Neural progenitor cell (in vitro differentiated cells): ENCODE measurements around the gene TTLL3.

Source experiments
- EZH2 ChIP-seq: fragments of 200-600 bp; sonication (generic); IDR thresholded peaks from 2 replicates; pipeline ENCODE4 v1.6.1; 2017; ENCODE audit warnings: antibody characterized with exemption, mild to moderate bottlenecking, moderate library complexity
- EZH2phosphoT487 ChIP-seq: fragments of 200-600 bp; sonication (generic); IDR thresholded peaks from 2 replicates; pipeline ENCODE4 v1.6.1; 2017; ENCODE audit warnings: antibody characterized with exemption
- TF ChIP-seq, protein P1 (sequence below): fragments of 200-600 bp; sonication (generic); IDR thresholded peaks from 2 replicates; pipeline ENCODE4 v1.5.1; 2017; ENCODE audit warnings: antibody characterized with exemption, mild to moderate bottlenecking

GRCh38 chr3:9831253-9831652 lies 21.2 kb downstream of the TTLL3 start:
- TF ChIP-seq, protein P1, sequence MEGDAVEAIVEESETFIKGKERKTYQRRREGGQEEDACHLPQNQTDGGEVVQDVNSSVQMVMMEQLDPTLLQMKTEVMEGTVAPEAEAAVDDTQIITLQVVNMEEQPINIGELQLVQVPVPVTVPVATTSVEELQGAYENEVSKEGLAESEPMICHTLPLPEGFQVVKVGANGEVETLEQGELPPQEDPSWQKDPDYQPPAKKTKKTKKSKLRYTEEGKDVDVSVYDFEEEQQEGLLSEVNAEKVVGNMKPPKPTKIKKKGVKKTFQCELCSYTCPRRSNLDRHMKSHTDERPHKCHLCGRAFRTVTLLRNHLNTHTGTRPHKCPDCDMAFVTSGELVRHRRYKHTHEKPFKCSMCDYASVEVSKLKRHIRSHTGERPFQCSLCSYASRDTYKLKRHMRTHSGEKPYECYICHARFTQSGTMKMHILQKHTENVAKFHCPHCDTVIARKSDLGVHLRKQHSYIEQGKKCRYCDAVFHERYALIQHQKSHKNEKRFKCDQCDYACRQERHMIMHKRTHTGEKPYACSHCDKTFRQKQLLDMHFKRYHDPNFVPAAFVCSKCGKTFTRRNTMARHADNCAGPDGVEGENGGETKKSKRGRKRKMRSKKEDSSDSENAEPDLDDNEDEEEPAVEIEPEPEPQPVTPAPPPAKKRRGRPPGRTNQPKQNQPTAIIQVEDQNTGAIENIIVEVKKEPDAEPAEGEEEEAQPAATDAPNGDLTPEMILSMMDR: no peak
- no peak for TF ChIP-seq EZH2phosphoT487
- TF ChIP-seq EZH2: no peak
